Thyroid gland (tissue), 4 donors: ENCODE data around the gene CDC42EP5. TPM values are rescaled to one million over a fixed set of nuclear protein-coding genes. Genes with fewer than 3 reads are reported as not detected.
A peak's percentile ranks its signal among the peaks of the same experiment; 100 is the strongest.

Experiments used
- DNase-seq, 2 donors: peaks; one replicate each; pipeline ENCODE4 v3.0.0-alpha.2; 2019
- H3K27ac ChIP-seq, 3 donors: fragments of 200-600 bp; sonication (generic); 1 replicate in 2 of 3; 2 replicates in 1 of 3; pipeline ENCODE4 v1.5.1; 2016 to 2019; ENCODE audit warnings: mild to moderate bottlenecking in 1 of 3, moderate library complexity in 1 of 3
- H3K27me3 ChIP-seq: fragments of 200-600 bp; sonication (generic); one replicate; pipeline ENCODE4 v1.5.1; 2019
- H3K36me3 ChIP-seq, 2 donors: fragments of 200-600 bp; sonication (generic); one replicate each; pipeline ENCODE4 v1.5.1; 2016 to 2019
- H3K4me1 ChIP-seq, 2 donors: fragments of 200-600 bp; sonication (generic); one replicate each; pipeline ENCODE4 v1.5.1; 2017 to 2019
- H3K4me3 ChIP-seq, 3 donors: fragments of 200-600 bp; sonication (generic); replicated peaks in 1 of 3; 1 replicate in 2 of 3; 2 replicates in 1 of 3; pipeline ENCODE4 v1.5.1; 2016; ENCODE audit warnings: mild to moderate bottlenecking in 1 of 3
- H3K9me3 ChIP-seq: fragments of 200-600 bp; sonication (generic); one replicate; pipeline ENCODE4 v1.5.1; 2017
- CTCF ChIP-seq, 6 experiments: fragments of 200-600 bp in 3 of 6; fragments of 450-650 bp in 3 of 6; sonication (generic) in 3 of 6; IDR thresholded peaks; one replicate each; pipeline ENCODE4 v1.5.1; 2016 to 2019; ENCODE audit warnings: antibody characterized with exemption in 6 of 6, mild to moderate bottlenecking in 2 of 6, inconsistent platforms in 1 of 6, moderate library complexity in 1 of 6
- POLR2A ChIP-seq, 2 donors: fragments of 450-650 bp; IDR thresholded peaks; one replicate each; pipeline ENCODE4 v1.6.1; 2017; ENCODE audit warnings: antibody characterized with exemption in 2 of 2, mild to moderate bottlenecking in 2 of 2, moderate library complexity in 1 of 2
- WGBS, 2 donors: methylation state at CpG; one replicate each; pipeline ENCODE4 v1.1.5; 2017; 5-methylcytosine and 5-hydroxymethylcytosine counted together
- intact Hi-C: fragments of 100-400 bp; cut with DNase I; formaldehyde crosslinking; loops from one replicate; pipeline ENCODE4 v1.15.1; 2023
- total RNA-seq, 4 donors: library from RNA; depleted of rRNA; stranded (reverse); fragments of >200 nt; gene quantifications; one replicate each; pipeline ENCODE4 v1.2.3, GENCODE V29; 2016

The CDC42EP5 gene
- total RNA-seq, 4 donors from 2014 or later = 1.8 to 18.7 (median 12.1) TPM

GRCh38 chr19:54427586-54427985, 45.5 kb downstream of the CDC42EP5 start:
- 78 to 90% methylated on average over 11 of the region's 11 CpGs for WGBS, 2 donors
- Histone ChIP-seq H3K27ac (no peak overlapping the region), H3K9me3 (no peaks in the 10 kb centered on the region), H3K4me1 (peaks cover 19 to 20% of the 10 kb centered on the region in 2 donors), H3K27me3 (no peaks in the 10 kb centered on the region), H3K36me3 (no peaks in the 10 kb centered on the region), H3K4me3 (no peak overlapping the region)
- TF ChIP-seq CTCF (IDR thresholded peaks at IDR 0.05) = no peak
- no peak for TF ChIP-seq POLR2A (IDR thresholded peaks at IDR 0.05)
- intact Hi-C loops = no loop called here
- no peak for DNase-seq

GRCh38 chr19:54426291-54426931, 46.7 kb downstream of the CDC42EP5 start:
- no peaks in the 10 kb centered on the region for H3K36me3 ChIP-seq
- TF ChIP-seq POLR2A (IDR thresholded peaks at IDR 0.05) = no peak
- no peak for TF ChIP-seq CTCF (IDR thresholded peaks at IDR 0.05)
- DNase-seq = peak; percentile 25 to 58
- no peaks in the 10 kb centered on the region for H3K9me3 ChIP-seq
- WGBS, 2 donors = 47 to 48% methylated on average over 10 to 13 of the region's 17 CpGs
- H3K27ac ChIP-seq = no peak overlapping the region
- peaks cover 12 to 13% of the 10 kb centered on the region in 2 donors for H3K4me1 ChIP-seq
- no peak overlapping the region for H3K4me3 ChIP-seq
- H3K27me3 ChIP-seq = no peaks in the 10 kb centered on the region
- intact Hi-C loops = no loop called here

GRCh38 chr19:54425382-54425723, 47.7 kb downstream of the CDC42EP5 start:
- H3K27me3 ChIP-seq = no peaks in the 10 kb centered on the region
- intact Hi-C loops = no loop called here

GRCh38 chr19:54424660-54425381, 48.3 kb downstream of the CDC42EP5 start:
- Histone ChIP-seq H3K27ac (no peak overlapping the region), H3K27me3 (no peaks in the 10 kb centered on the region), H3K36me3 (no peaks in the 10 kb centered on the region), H3K4me1 (peaks cover 0 to 7% of the 10 kb centered on the region in 2 donors), H3K9me3 (no peaks in the 10 kb centered on the region), H3K4me3 (no peak overlapping the region)
- 86 to 87% methylated on average over 27 to 34 of the region's 36 CpGs for WGBS, 2 donors
- TF ChIP-seq POLR2A (IDR thresholded peaks at IDR 0.05) (no peak), CTCF (IDR thresholded peaks at IDR 0.05) (no peak)
- intact Hi-C loops = no loop called here
- DNase-seq = no peak

More at GRCh38 chr19:54425382-54425723, 47.7 kb downstream of the CDC42EP5 start:
- Histone ChIP-seq H3K27ac (no peak overlapping the region), H3K4me1 (peaks cover 1 to 8% of the 10 kb centered on the region in 2 donors), H3K4me3 (no peak overlapping the region), H3K9me3 (no peaks in the 10 kb centered on the region), H3K36me3 (no peaks in the 10 kb centered on the region)
- TF ChIP-seq CTCF (IDR thresholded peaks at IDR 0.05) (no peak), POLR2A (IDR thresholded peaks at IDR 0.05) (no peak)
- WGBS, 2 donors = 70 to 76% methylated on average over 5 of the region's 5 CpGs
- no peak for DNase-seq

GRCh38 chr19:54424201-54424600, 48.9 kb downstream of the CDC42EP5 start:
- no peak for DNase-seq
- WGBS, 2 donors = 89 to 90% methylated on average over 14 of the region's 14 CpGs
- intact Hi-C loops = no loop called here
- Histone ChIP-seq H3K4me1 (peaks cover 0 to 7% of the 10 kb centered on the region in 2 donors), H3K4me3 (no peak overlapping the region), H3K27me3 (no peaks in the 10 kb centered on the region), H3K9me3 (no peaks in the 10 kb centered on the region), H3K36me3 (no peaks in the 10 kb centered on the region), H3K27ac (no peak overlapping the region)
- TF ChIP-seq POLR2A (IDR thresholded peaks at IDR 0.05) = no peak
- TF ChIP-seq CTCF (IDR thresholded peaks at IDR 0.05) = no peak
